Neural crest cell (in vitro differentiated cells): ENCODE results near the gene LMOD3. TPM values are rescaled to one million over a fixed set of nuclear protein-coding genes. Genes with fewer than 3 reads are reported as not detected.

Experiments
- DNase-seq: peaks from one replicate; pipeline ENCODE4 v3.0.0; 2021; ENCODE audit warnings: low read depth, mixed read lengths, low spot score
- H3K27ac Mint-ChIP-seq: one replicate; pipeline ENCODE4 v1.8.0; 2021; ENCODE audit warnings: mild to moderate bottlenecking, mixed read lengths; ENCODE audit not compliant: unreplicated experiment
- H3K27me3 Mint-ChIP-seq: 2 replicates; pipeline ENCODE4 v1.8.0; 2021; ENCODE audit warnings: low read depth, mild to moderate bottlenecking, mixed read lengths
- H3K36me3 Mint-ChIP-seq: 2 replicates; pipeline ENCODE4 v1.8.0; 2021; ENCODE audit warnings: low read depth, mild to moderate bottlenecking, mixed read lengths
- H3K4me1 Mint-ChIP-seq: 2 replicates; pipeline ENCODE4 v1.8.0; 2021; ENCODE audit warnings: mixed read lengths
- H3K4me3 Mint-ChIP-seq: one replicate; pipeline ENCODE4 v1.8.0; 2021; ENCODE audit warnings: mild to moderate bottlenecking, mixed read lengths
- H3K9me3 Mint-ChIP-seq: 2 replicates; pipeline ENCODE4 v1.8.0; 2021; ENCODE audit warnings: mixed read lengths
- CTCF ChIP-seq: fragments of 200-600 bp; sonication (generic); conservative IDR thresholded peaks from 2 replicates; pipeline ENCODE4 v1.5.0; 2021; ENCODE audit warnings: antibody characterized with exemption, mild to moderate bottlenecking
- total RNA-seq: library from RNA; stranded (reverse); gene quantifications from 2 replicates; pipeline ENCODE4 v1.2.1, GENCODE V29; 2021

The LMOD3 gene
- total RNA-seq, 1 donor from 2014 or later, result 3.8 TPM

GRCh38 chr3:69079269-69080159 lies 42.9 kb downstream of the LMOD3 start:
- H3K4me3 Mint-ChIP-seq, result peak overlapping the region; percentile 90
- peaks cover 2% of the 10 kb centered on the region for H3K36me3 Mint-ChIP-seq
- peak; percentile 12 for DNase-seq
- no peaks in the 10 kb centered on the region for H3K27me3 Mint-ChIP-seq
- no peaks in the 10 kb centered on the region for H3K9me3 Mint-ChIP-seq
- H3K4me1 Mint-ChIP-seq, result peaks cover 66% of the 10 kb centered on the region
- no peak for TF ChIP-seq CTCF
- H3K27ac Mint-ChIP-seq, result peak overlapping the region; percentile 57

- H3K36me3 Mint-ChIP-seq, result peaks cover 18% of the 10 kb centered on the region
- TF ChIP-seq CTCF, result no peak
- H3K27ac Mint-ChIP-seq, result no peak overlapping the region
- no peaks in the 10 kb centered on the region for H3K9me3 Mint-ChIP-seq
- DNase-seq, result no peak
- peaks cover 9% of the 10 kb centered on the region for H3K4me1 Mint-ChIP-seq
- no peak overlapping the region for H3K4me3 Mint-ChIP-seq
- H3K27me3 Mint-ChIP-seq, result no peaks in the 10 kb centered on the region
Observed at GRCh38 chr3:69072928-69073327, 49.5 kb downstream of the LMOD3 start.

GRCh38 chr3:69066121-69066520 lies 56.3 kb downstream of the LMOD3 start:
- Mint-ChIP-seq H3K27me3 (no peaks in the 10 kb centered on the region), H3K4me3 (no peak overlapping the region), H3K27ac (no peak overlapping the region), H3K9me3 (no peaks in the 10 kb centered on the region), H3K4me1 (peaks cover 10% of the 10 kb centered on the region), H3K36me3 (peaks cover 9% of the 10 kb centered on the region)
- TF ChIP-seq CTCF, result no peak
- no peak for DNase-seq

GRCh38 chr3:69065318-69065964 lies 57.0 kb downstream of the LMOD3 start:
- Mint-ChIP-seq H3K27ac (no peak overlapping the region), H3K36me3 (peaks cover 11% of the 10 kb centered on the region), H3K4me3 (no peak overlapping the region), H3K9me3 (no peaks in the 10 kb centered on the region), H3K27me3 (no peaks in the 10 kb centered on the region), H3K4me1 (peaks cover 10% of the 10 kb centered on the region)
- DNase-seq, result no peak
- no peak for TF ChIP-seq CTCF

- Mint-ChIP-seq H3K27ac (no peak overlapping the region), H3K9me3 (no peaks in the 10 kb centered on the region), H3K36me3 (peaks cover 24% of the 10 kb centered on the region), H3K4me3 (no peak overlapping the region), H3K27me3 (no peaks in the 10 kb centered on the region), H3K4me1 (peaks cover 10% of the 10 kb centered on the region)
- DNase-seq, result no peak
- TF ChIP-seq CTCF, result no peak
Observed at GRCh38 chr3:69063636-69064035, 58.8 kb downstream of the LMOD3 start.
